Measurements from ENCODE around the gene TMEM14C. TPM values are rescaled to one million over a fixed set of nuclear protein-coding genes. Genes with fewer than 3 reads are reported as not detected.

The TMEM14C gene
- total and polyA plus RNA-seq, 10 donors, result 40.7 to 115 (median 68.4) TPM

DNA sequence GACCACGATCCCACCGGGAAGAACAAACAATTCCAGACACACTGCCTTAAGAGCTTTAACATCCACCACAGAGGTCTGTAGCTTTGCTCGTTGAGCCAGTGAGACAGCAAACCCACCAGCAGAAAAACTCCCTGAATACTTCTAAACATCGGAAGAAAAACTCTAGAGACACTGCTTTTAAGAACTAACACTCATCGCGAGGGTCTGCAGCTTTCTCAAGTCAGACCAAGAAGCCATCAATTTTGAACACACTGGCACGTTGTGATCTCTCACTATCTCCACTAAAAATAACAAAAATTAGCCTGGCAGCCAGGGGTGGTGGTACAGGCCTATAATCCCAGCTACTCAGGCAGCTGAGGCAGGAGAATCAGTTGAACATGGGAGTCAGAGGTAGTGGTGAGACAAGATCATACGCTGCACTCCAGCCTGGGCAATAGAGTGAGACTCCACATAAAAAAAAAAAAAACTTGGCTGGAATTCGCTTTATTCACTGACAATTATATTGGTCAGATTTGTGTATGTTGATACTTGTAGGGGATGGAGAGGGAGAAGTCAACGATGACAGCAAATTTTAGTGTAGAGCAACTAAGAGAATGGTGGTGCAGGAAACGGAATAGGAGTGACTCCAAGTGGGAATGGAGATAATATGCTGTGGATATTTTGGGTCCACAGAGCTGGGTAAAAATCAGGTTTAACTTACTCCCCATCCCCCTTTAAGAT is 860 bp upstream of the TMEM14C start:
- H3K9me3 ChIP-seq, result peaks cover 0 to 25% (median 14%) of the 10 kb centered on the region in 8 donors
- peaks cover 11 to 68% (median 37%) of the 10 kb centered on the region in 6 donors for H3K4me1 ChIP-seq
- TF ChIP-seq, protein P1, sequence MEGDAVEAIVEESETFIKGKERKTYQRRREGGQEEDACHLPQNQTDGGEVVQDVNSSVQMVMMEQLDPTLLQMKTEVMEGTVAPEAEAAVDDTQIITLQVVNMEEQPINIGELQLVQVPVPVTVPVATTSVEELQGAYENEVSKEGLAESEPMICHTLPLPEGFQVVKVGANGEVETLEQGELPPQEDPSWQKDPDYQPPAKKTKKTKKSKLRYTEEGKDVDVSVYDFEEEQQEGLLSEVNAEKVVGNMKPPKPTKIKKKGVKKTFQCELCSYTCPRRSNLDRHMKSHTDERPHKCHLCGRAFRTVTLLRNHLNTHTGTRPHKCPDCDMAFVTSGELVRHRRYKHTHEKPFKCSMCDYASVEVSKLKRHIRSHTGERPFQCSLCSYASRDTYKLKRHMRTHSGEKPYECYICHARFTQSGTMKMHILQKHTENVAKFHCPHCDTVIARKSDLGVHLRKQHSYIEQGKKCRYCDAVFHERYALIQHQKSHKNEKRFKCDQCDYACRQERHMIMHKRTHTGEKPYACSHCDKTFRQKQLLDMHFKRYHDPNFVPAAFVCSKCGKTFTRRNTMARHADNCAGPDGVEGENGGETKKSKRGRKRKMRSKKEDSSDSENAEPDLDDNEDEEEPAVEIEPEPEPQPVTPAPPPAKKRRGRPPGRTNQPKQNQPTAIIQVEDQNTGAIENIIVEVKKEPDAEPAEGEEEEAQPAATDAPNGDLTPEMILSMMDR (IDR thresholded peaks at IDR 0.05 in 8 of 11, conservative IDR thresholded peaks at IDR 0.05 in 3 of 11), result no peak
- TF ChIP-seq POLR2AphosphoS5 (IDR thresholded peaks at IDR 0.05), result no peak
- peak overlapping the region; percentile 46 to 77 (median 62) for H3K4me3 ChIP-seq
- peaks cover 0 to 22% (median 2%) of the 10 kb centered on the region in 6 donors for H3K36me3 ChIP-seq
- no peaks in the 10 kb centered on the region for H3K27me3 ChIP-seq (replicated peaks in 1 of 7)
- 77 to 88% (median 83%) methylated on average over 11 of the region's 11 CpGs for WGBS, 5 donors
- DNase-seq, result no peak
- intact Hi-C loops (cut with DNase I; ENCODE audit: low total_unique reads), result no loop called here
- H3K27ac ChIP-seq, result peak overlapping the region; percentile 53 to 89 (median 86)

DNA sequence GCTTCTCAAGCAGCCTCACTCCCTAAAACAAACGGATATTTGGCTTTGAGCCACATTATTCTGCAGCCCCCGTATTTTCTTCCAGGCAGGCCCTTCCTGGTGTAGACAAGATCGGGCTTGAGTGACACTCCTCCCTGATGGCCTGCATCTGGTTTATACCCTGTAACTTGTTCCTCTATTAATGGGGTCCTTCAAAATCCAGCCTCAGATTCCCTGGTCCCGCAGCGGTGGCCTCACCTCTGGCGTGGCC is 375 bp upstream of the TMEM14C start:
- peak overlapping the region; percentile 46 to 77 (median 62) for H3K4me3 ChIP-seq
- intact Hi-C loops (cut with DNase I; ENCODE audit: low total_unique reads), result no loop called here
- H3K27me3 ChIP-seq (replicated peaks in 1 of 7), result no peaks in the 10 kb centered on the region
- H3K27ac ChIP-seq, result peak overlapping the region; percentile 53 to 89 (median 86)
- DNase-seq, result no peak
- peaks cover 0 to 22% (median 2%) of the 10 kb centered on the region in 6 donors for H3K36me3 ChIP-seq
- WGBS, 5 donors, result 2 to 5% (median 4%) methylated on average over 6 of the region's 6 CpGs
- H3K9me3 ChIP-seq, result peaks cover 0 to 25% (median 14%) of the 10 kb centered on the region in 8 donors
- TF ChIP-seq, protein P1 (IDR thresholded peaks at IDR 0.05 in 8 of 11, conservative IDR thresholded peaks at IDR 0.05 in 3 of 11), result no peak
- TF ChIP-seq POLR2A (IDR thresholded peaks at IDR 0.05), result no peak
- no peak for TF ChIP-seq POLR2AphosphoS5 (IDR thresholded peaks at IDR 0.05)
- peaks cover 11 to 71% (median 39%) of the 10 kb centered on the region in 6 donors for H3K4me1 ChIP-seq

DNA sequence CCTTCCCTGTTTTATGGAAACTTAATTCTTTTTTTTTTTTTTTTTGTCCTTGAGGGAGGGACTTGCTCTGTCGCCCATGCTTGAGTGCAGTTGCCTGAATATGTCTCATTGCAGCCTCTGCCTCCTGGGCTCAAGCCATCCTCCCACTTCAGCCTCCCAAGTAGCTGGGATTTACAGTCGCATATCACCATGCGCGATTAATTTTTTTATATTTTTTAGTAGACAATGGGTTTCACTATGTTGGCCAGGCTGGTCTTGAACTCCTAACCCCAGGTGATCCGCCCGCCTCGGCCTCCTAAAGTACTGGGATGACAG is 654 bp downstream of the TMEM14C start:
- intact Hi-C loops (cut with DNase I; ENCODE audit: low total_unique reads), result no loop called here
- no peaks in the 10 kb centered on the region for H3K27me3 ChIP-seq (replicated peaks in 1 of 7)
- H3K4me1 ChIP-seq, result peaks cover 11 to 71% (median 39%) of the 10 kb centered on the region in 6 donors
- H3K9me3 ChIP-seq, result peaks cover 0 to 17% (median 11%) of the 10 kb centered on the region in 8 donors
- WGBS, 5 donors, result 34 to 50% (median 50%) methylated on average over 7 of the region's 7 CpGs
- H3K27ac ChIP-seq, result peak overlapping the region; percentile 53 to 89 (median 86)
- peak overlapping the region; percentile 46 to 77 (median 62) for H3K4me3 ChIP-seq
- peaks cover 0 to 29% (median 2%) of the 10 kb centered on the region in 6 donors for H3K36me3 ChIP-seq
- DNase-seq, result no peak
- no peak for TF ChIP-seq POLR2A (IDR thresholded peaks at IDR 0.05)
- TF ChIP-seq, protein P1 (IDR thresholded peaks at IDR 0.05 in 8 of 11, conservative IDR thresholded peaks at IDR 0.05 in 3 of 11), result no peak
- no peak for TF ChIP-seq POLR2AphosphoS5 (IDR thresholded peaks at IDR 0.05)

DNA sequence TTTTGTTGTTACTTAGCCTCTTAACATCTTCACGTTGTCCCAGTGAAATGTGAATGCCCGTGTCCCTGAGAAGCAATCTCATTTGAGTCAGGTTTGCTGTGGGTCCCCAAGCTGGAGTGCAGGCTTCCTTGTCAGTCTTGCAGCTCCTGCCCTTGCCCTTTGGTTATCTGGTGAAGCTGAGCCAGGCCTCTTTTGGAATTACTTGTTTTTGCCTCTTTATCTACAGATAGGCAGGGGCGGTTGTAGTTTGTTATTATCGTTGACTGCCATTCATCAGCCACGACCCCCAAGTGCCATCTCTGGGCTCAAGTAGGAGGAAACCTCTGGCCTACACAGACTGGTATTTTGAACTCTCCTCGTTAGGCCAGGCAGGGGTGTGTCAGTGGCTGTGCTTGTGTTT is 2.2 kb downstream of the TMEM14C start:
- H3K4me1 ChIP-seq, result peaks cover 11 to 63% (median 37%) of the 10 kb centered on the region in 6 donors
- peaks cover 0 to 44% (median 6%) of the 10 kb centered on the region in 6 donors for H3K36me3 ChIP-seq
- WGBS, 5 donors, result 82 to 91% (median 88%) methylated on average over 6 of the region's 6 CpGs
- H3K27me3 ChIP-seq (replicated peaks in 1 of 7), result no peaks in the 10 kb centered on the region
- H3K4me3 ChIP-seq, result no peak overlapping the region
- no peak for DNase-seq
- H3K27ac ChIP-seq, result no peak overlapping the region
- intact Hi-C loops (cut with DNase I; ENCODE audit: low total_unique reads), result no loop called here
- peaks cover 0 to 2% (median 0%) of the 10 kb centered on the region in 8 donors for H3K9me3 ChIP-seq
- TF ChIP-seq POLR2AphosphoS5 (IDR thresholded peaks at IDR 0.05) (no peak), POLR2A (IDR thresholded peaks at IDR 0.05) (no peak)
- TF ChIP-seq, protein P1 (IDR thresholded peaks at IDR 0.05 in 8 of 11, conservative IDR thresholded peaks at IDR 0.05 in 3 of 11), result no peak

Data from spleen (tissue), 11 donors.